ENCODE data around the gene FNDC3A.

DNA sequence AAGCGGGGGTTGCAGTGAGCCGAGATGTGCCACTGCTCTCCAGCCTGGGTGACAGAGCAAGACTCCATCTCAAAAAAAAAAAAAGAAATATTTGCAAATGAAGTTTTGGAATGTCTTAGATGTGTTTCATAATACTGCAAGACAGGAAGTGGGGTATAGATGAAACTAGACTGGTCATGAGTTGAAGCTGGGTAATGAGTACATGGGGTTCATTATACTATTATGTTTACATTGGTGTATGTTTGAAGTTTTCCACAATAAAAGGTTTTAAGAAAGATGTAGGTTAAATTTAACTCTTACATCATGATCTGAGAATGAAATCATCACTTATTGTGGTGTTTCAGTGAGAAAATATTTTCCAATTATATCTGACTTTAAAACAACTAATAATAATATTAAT, 19.0 kb downstream of the FNDC3A start:
- TF ChIP-seq, protein P1, sequence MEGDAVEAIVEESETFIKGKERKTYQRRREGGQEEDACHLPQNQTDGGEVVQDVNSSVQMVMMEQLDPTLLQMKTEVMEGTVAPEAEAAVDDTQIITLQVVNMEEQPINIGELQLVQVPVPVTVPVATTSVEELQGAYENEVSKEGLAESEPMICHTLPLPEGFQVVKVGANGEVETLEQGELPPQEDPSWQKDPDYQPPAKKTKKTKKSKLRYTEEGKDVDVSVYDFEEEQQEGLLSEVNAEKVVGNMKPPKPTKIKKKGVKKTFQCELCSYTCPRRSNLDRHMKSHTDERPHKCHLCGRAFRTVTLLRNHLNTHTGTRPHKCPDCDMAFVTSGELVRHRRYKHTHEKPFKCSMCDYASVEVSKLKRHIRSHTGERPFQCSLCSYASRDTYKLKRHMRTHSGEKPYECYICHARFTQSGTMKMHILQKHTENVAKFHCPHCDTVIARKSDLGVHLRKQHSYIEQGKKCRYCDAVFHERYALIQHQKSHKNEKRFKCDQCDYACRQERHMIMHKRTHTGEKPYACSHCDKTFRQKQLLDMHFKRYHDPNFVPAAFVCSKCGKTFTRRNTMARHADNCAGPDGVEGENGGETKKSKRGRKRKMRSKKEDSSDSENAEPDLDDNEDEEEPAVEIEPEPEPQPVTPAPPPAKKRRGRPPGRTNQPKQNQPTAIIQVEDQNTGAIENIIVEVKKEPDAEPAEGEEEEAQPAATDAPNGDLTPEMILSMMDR (conservative IDR thresholded peaks at IDR 0.05 in 1 of 2, IDR thresholded peaks at IDR 0.05 in 1 of 2; ENCODE audit: extremely low read depth in 1 of 2, insufficient read depth in 1 of 2, low read depth in 1 of 2, low read length in 2 of 2) = no peak
- no peak for TF ChIP-seq EZH2 (IDR thresholded peaks at IDR 0.05; ENCODE audit: borderline replicate concordance, low read length)
